B cell (primary cell): ENCODE results near the gene LATS2. TPM values are rescaled to one million over a fixed set of nuclear protein-coding genes. Genes with fewer than 3 reads are reported as not detected.

Experiments used
- ATAC-seq: fragments of 200-7000 bp; cut with Tn5 transposase; one replicate; pipeline ENCODE4 v1.10.0; 2021; ENCODE audit warnings: low read depth, mild to moderate bottlenecking, moderate number of reproducible peaks, moderate library complexity
- CTCF ChIA-PET: fragments of 350-600 bp; sonication (Branson Sonifier 250); formaldehyde crosslinking; loops from one replicate; lab custom pipeline; 2021; ENCODE audit warnings: antibody characterized with exemption, inconsistent platforms; lab: Charles Lee
- POLR2A ChIA-PET: fragments of 350-600 bp; sonication (Branson Sonifier 250); formaldehyde crosslinking; loops from one replicate; lab custom pipeline; 2021; ENCODE audit warnings: antibody characterized with exemption; lab: Charles Lee
- DNase-seq: peaks from one replicate; pipeline ENCODE4 v3.0.0; 2013
- H2AFZ ChIP-seq: 2 replicates; pipeline ENCODE4 v1.6.1; 2012; ENCODE audit warnings: mild to moderate bottlenecking, low read depth, low read length; ENCODE audit not compliant: insufficient read depth, poor library complexity, severe bottlenecking
- H3K27ac ChIP-seq, 2 donors: 1 replicate in 1 of 2; 2 replicates in 1 of 2; pipeline ENCODE4 v1.5.1; 2012 to 2013; ENCODE audit warnings: low read length in 2 of 2, mild to moderate bottlenecking in 2 of 2, moderate library complexity in 1 of 2
- H3K27me3 ChIP-seq, 4 experiments: fragments of 200-600 bp in 1 of 4; sonication (generic) in 1 of 4; replicated peaks in 1 of 4; 1 replicate in 2 of 4; 2 replicates in 2 of 4; pipeline versions ENCODE4 v1.6.1 to v1.7.0; 2013 to 2016; ENCODE audit warnings: low read length in 3 of 4, mild to moderate bottlenecking in 2 of 4, mixed read lengths in 1 of 4, moderate library complexity in 1 of 4; ENCODE audit not compliant: insufficient read depth in 4 of 4, control insufficient read depth in 3 of 4; ENCODE audit errors: control extremely low read depth in 1 of 4
- H3K36me3 ChIP-seq, 2 experiments: replicated peaks in 1 of 2; 1 replicate in 1 of 2; 2 replicates in 1 of 2; pipeline versions ENCODE4 v1.6.1 to v1.7.1; 2013; ENCODE audit warnings: low read length in 1 of 2; ENCODE audit not compliant: insufficient read depth in 2 of 2, control insufficient read depth in 1 of 2; ENCODE audit errors: control extremely low read depth in 1 of 2, extremely low read depth in 1 of 2
- H3K4me1 ChIP-seq, 2 donors: fragments of 200-600 bp in 1 of 2; sonication (generic) in 1 of 2; 1 replicate in 1 of 2; 2 replicates in 1 of 2; pipeline versions ENCODE4 v1.5.1 to v1.6.1; 2013 to 2017; ENCODE audit warnings: low read length in 2 of 2; ENCODE audit not compliant: control insufficient read depth in 2 of 2, insufficient read depth in 2 of 2
- H3K4me2 ChIP-seq: replicated peaks from 2 replicates; pipeline ENCODE3; 2012; ENCODE audit warnings: mild to moderate bottlenecking, low read depth, low read length; ENCODE audit not compliant: poor library complexity, severe bottlenecking
- H3K4me3 ChIP-seq, 5 experiments: fragments of 200-600 bp in 1 of 5; sonication (generic) in 1 of 5; 1 replicate in 3 of 5; 2 replicates in 2 of 5; pipeline versions ENCODE4 v1.5.1 to v1.7.0; 2011 to 2016; ENCODE audit warnings: low read length in 4 of 5, mild to moderate bottlenecking in 4 of 5, low read depth in 2 of 5, control low read depth in 1 of 5, moderate library complexity in 1 of 5; ENCODE audit not compliant: insufficient read depth in 1 of 5; ENCODE audit errors: control extremely low read depth in 1 of 5, extremely low read depth in 1 of 5
- H3K79me2 ChIP-seq: fragments of 200-600 bp; sonication (generic); one replicate; pipeline ENCODE4 v1.6.0; 2016; ENCODE audit warnings: low read length; ENCODE audit not compliant: control insufficient read depth, insufficient read depth
- H3K9ac ChIP-seq: fragments of 200-600 bp; sonication (generic); 2 replicates; pipeline ENCODE4 v1.6.1; 2017; ENCODE audit warnings: mild to moderate bottlenecking, low read length, moderate library complexity
- H3K9me3 ChIP-seq, 3 donors: one replicate each; pipeline versions ENCODE4 v1.6.1 to v1.7.1; 2013; ENCODE audit warnings: low read length in 2 of 3; ENCODE audit not compliant: control insufficient read depth in 2 of 3, insufficient read depth in 1 of 3; ENCODE audit errors: control extremely low read depth in 1 of 3
- H4K20me1 ChIP-seq: 2 replicates; pipeline ENCODE4 v1.6.0; 2012; ENCODE audit warnings: mild to moderate bottlenecking, low read length; ENCODE audit not compliant: insufficient read depth, control insufficient read depth, poor library complexity, severe bottlenecking
- H3K27ac Mint-ChIP-seq: one replicate; pipeline ENCODE4 v1.8.0; 2021; ENCODE audit warnings: mixed read lengths
- H3K27me3 Mint-ChIP-seq: one replicate; pipeline ENCODE4 v1.8.0; 2021; ENCODE audit warnings: mixed read lengths
- H3K4me1 Mint-ChIP-seq: one replicate; pipeline ENCODE4 v1.8.0; 2021; ENCODE audit warnings: mixed read lengths
- H3K4me3 Mint-ChIP-seq: one replicate; pipeline ENCODE4 v1.8.0; 2021; ENCODE audit warnings: mixed read lengths
- H3K9me3 Mint-ChIP-seq: one replicate; pipeline ENCODE4 v1.8.0; 2022; ENCODE audit warnings: mixed read lengths; ENCODE audit not compliant: insufficient read depth
- CTCF ChIP-seq: fragments of 200-600 bp; IDR thresholded peaks from one replicate; pipeline ENCODE4 v1.8.0; 2022; ENCODE audit warnings: antibody characterized with exemption, mild to moderate bottlenecking
- EZH2 ChIP-seq: IDR thresholded peaks from 2 replicates; pipeline ENCODE4 v1.6.1; 2012; ENCODE audit warnings: borderline replicate concordance, low read depth, mild to moderate bottlenecking, moderate library complexity, low read length; ENCODE audit not compliant: insufficient read depth, poor library complexity, severe bottlenecking
- WGBS: methylation state at CpG from one replicate; pipeline ENCODE4 v1.1.5; 2013; ENCODE audit warnings: missing lambda C conversion rate; ENCODE audit not compliant: insufficient coverage; 5-methylcytosine and 5-hydroxymethylcytosine counted together
- intact Hi-C: fragments of 100-400 bp; cut with micrococcal nuclease; formaldehyde crosslinking; loops from one replicate; pipeline ENCODE4 v1.10.0; 2022
- polyA plus RNA-seq: library from polyadenylated mRNA; depleted of rRNA; stranded (reverse); fragments of >200 nt; gene quantifications from 2 replicates; pipeline ENCODE4 v1.2.3, GENCODE V29; 2012
- total RNA-seq, 2 donors: library from RNA; stranded (reverse); fragments of 120-200 nt in 1 of 2; gene quantifications; 1 replicate in 1 of 2; 2 replicates in 1 of 2; pipeline versions ENCODE4 v1.2.3 to v1.2.4, GENCODE V29; 2013 to 2022

Gene LATS2
- total and polyA plus RNA-seq, 2 donors (not counting 1 experiment from before 2014, with no cell fraction given) = 1.9 to 2.7 TPM

GRCh38 chr13:21033212-21033840 lies 28.1 kb downstream of the LATS2 start:
- Mint-ChIP-seq H3K27me3 (no peaks in the 10 kb centered on the region), H3K27ac (no peak overlapping the region), H3K4me3 (no peak overlapping the region), H3K4me1 (peaks cover 2% of the 10 kb centered on the region), H3K9me3 (no peaks in the 10 kb centered on the region)
- ChIA-PET CTCF (no interaction called here), POLR2A (no interaction called here)
- 68% methylated on average over 7 of the region's 8 CpGs for WGBS
- intact Hi-C loops = no loop called here
- Histone ChIP-seq H3K36me3 (no peaks in the 10 kb centered on the region), H3K9me3 (peaks cover 0 to 3% (median 0%) of the 10 kb centered on the region in 3 donors), H4K20me1 (no peaks in the 10 kb centered on the region), H3K4me3 (no peak overlapping the region), H3K4me1 (no peaks in the 10 kb centered on the region), H3K27me3 (no peaks in the 10 kb centered on the region), H2AFZ (no peak overlapping the region), H3K27ac (no peak overlapping the region), H3K4me2 (no peak overlapping the region), H3K79me2 (peaks cover 22% of the 10 kb centered on the region), H3K9ac (no peak overlapping the region)
- ATAC-seq = no peak
- no peak for TF ChIP-seq EZH2
- TF ChIP-seq CTCF = no peak
- DNase-seq = no peak

DNA sequence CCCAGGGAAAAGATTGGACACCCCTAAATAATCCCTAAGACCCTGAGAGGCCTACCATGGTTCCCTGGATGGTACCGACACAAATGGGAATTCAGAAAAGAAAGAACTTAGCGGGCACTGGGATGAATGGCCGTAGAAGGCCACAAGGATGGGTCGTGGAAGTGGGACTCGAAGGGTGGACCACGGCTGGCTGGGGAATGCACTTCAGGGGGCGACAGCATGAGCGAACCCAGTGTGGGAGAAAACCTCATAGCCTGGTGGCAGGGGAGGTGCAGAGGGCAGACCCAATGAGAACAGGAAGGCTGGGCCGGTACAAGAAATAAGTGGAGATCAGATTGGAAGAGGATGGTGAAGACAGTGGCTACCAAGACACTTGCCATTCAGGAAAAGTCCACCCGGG lies 28.7 kb downstream of the LATS2 start:
- Mint-ChIP-seq H3K27ac (no peak overlapping the region), H3K9me3 (no peaks in the 10 kb centered on the region), H3K27me3 (no peaks in the 10 kb centered on the region), H3K4me3 (no peak overlapping the region), H3K4me1 (peaks cover 2% of the 10 kb centered on the region)
- Histone ChIP-seq H3K36me3 (no peaks in the 10 kb centered on the region), H3K9ac (no peak overlapping the region), H2AFZ (no peak overlapping the region), H3K9me3 (peaks cover 0 to 3% (median 0%) of the 10 kb centered on the region in 3 donors), H3K27ac (no peak overlapping the region), H3K4me1 (no peaks in the 10 kb centered on the region), H3K4me3 (no peak overlapping the region), H3K4me2 (no peak overlapping the region), H3K27me3 (no peaks in the 10 kb centered on the region), H4K20me1 (no peaks in the 10 kb centered on the region), H3K79me2 (peaks cover 22% of the 10 kb centered on the region)
- intact Hi-C loops = no loop called here
- TF ChIP-seq CTCF (no peak), EZH2 (no peak)
- DNase-seq (no peak), ATAC-seq (no peak)
- CTCF ChIA-PET = no interaction called here
- POLR2A ChIA-PET = no interaction called here
- WGBS = 98% methylated on average over 9 of the region's 10 CpGs
